Duodenal mucosa (tissue), 2 donors: ENCODE data around the gene SLC25A41.

Experiments used
- H3K27ac ChIP-seq: one replicate; pipeline ENCODE4 v1.7.0; 2013; ENCODE audit warnings: low read depth, low read length
- H3K27me3 ChIP-seq, 2 donors: one replicate each; pipeline ENCODE4 v1.7.0; 2013; ENCODE audit warnings: low read length in 2 of 2, control low read depth in 1 of 2; ENCODE audit not compliant: insufficient read depth in 2 of 2, control insufficient read depth in 1 of 2
- H3K36me3 ChIP-seq, 2 donors: one replicate each; pipeline ENCODE4 v1.7.0; 2013; ENCODE audit warnings: low read length in 2 of 2, control low read depth in 1 of 2; ENCODE audit not compliant: insufficient read depth in 2 of 2, control insufficient read depth in 1 of 2
- H3K4me1 ChIP-seq, 2 donors: one replicate each; pipeline ENCODE4 v1.7.0; 2013; ENCODE audit warnings: low read length in 2 of 2, control low read depth in 1 of 2; ENCODE audit not compliant: insufficient read depth in 2 of 2, control insufficient read depth in 1 of 2
- H3K4me3 ChIP-seq, 2 donors: one replicate each; pipeline ENCODE4 v1.7.0; 2013; ENCODE audit warnings: low read length in 2 of 2, low read depth in 1 of 2
- H3K9ac ChIP-seq, 2 donors: one replicate each; pipeline ENCODE4 v1.7.0; 2013; ENCODE audit warnings: low read length in 2 of 2, low read depth in 1 of 2
- H3K9me3 ChIP-seq, 2 donors: one replicate each; pipeline ENCODE4 v1.7.0; 2013; ENCODE audit warnings: low read length in 2 of 2, control low read depth in 1 of 2; ENCODE audit not compliant: control insufficient read depth in 1 of 2

SLC25A41 gene

GRCh38 chr19:6433663-6434062 lies at the start of gene SLC25A41:
SLC25A41 (minus strand) TSS chr19:6433763; CDS start chr19:6433693, 70 bp downstream.
- H3K27ac ChIP-seq, result no peak within 1 kb of the TSS
- H3K4me1 ChIP-seq, result no peaks in the 10 kb centered on the region
- H3K4me3 ChIP-seq, result no peak within 1 kb of the TSS
- no peak within 1 kb of the TSS for H3K9ac ChIP-seq
- H3K27me3 ChIP-seq, result peaks cover 0 to 3% of the 10 kb centered on the region in 2 donors
- H3K36me3 ChIP-seq, result no peaks in the 10 kb centered on the region
- H3K9me3 ChIP-seq, result no peaks in the 10 kb centered on the region

- Histone ChIP-seq H3K36me3 (no peaks in the 10 kb centered on the region), H3K9ac (no peak overlapping the region), H3K4me1 (no peaks in the 10 kb centered on the region), H3K27ac (no peak overlapping the region), H3K9me3 (no peaks in the 10 kb centered on the region), H3K27me3 (peaks cover 0 to 2% of the 10 kb centered on the region in 2 donors), H3K4me3 (no peak overlapping the region)
These were observed 49.7 kb upstream of the SLC25A41 start for GRCh38 chr19:6483235-6483634.

GRCh38 chr19:6482343-6482686 lies 48.8 kb upstream of the SLC25A41 start:
- peaks cover 0 to 2% of the 10 kb centered on the region in 2 donors for H3K27me3 ChIP-seq
- H3K36me3 ChIP-seq, result no peaks in the 10 kb centered on the region
- H3K4me1 ChIP-seq, result no peaks in the 10 kb centered on the region
- peak overlapping the region in 1 of 2 donors; percentile 74 for H3K9ac ChIP-seq
- H3K27ac ChIP-seq, result no peak overlapping the region
- H3K9me3 ChIP-seq, result no peaks in the 10 kb centered on the region
- H3K4me3 ChIP-seq, result peak overlapping the region in 1 of 2 donors; percentile 68

- H3K9ac ChIP-seq, result peak within 1 kb of the TSS; percentile 57 to 74
- H3K27me3 ChIP-seq, result peaks cover 0 to 2% of the 10 kb centered on the region in 2 donors
- no peaks in the 10 kb centered on the region for H3K4me1 ChIP-seq
- H3K27ac ChIP-seq, result peak within 1 kb of the TSS; percentile 11
- peaks cover 0 to 4% of the 10 kb centered on the region in 2 donors for H3K36me3 ChIP-seq
- H3K9me3 ChIP-seq, result no peaks in the 10 kb centered on the region
- H3K4me3 ChIP-seq, result peak within 1 kb of the TSS; percentile 50 to 68
These were observed 48.2 kb upstream of the SLC25A41 start, which contains the start of gene DENND1C for GRCh38 chr19:6481541-6482342. DENND1C (minus strand) TSS chr19:6481787; CDS start chr19:6481695, 92 bp downstream.

- Histone ChIP-seq H3K9me3 (no peaks in the 10 kb centered on the region), H3K27me3 (peaks cover 0 to 2% of the 10 kb centered on the region in 2 donors), H3K27ac (no peak overlapping the region), H3K4me3 (peak overlapping the region; percentile 50 to 68), H3K9ac (peak overlapping the region; percentile 57 to 74), H3K4me1 (peaks cover under 1% of the 10 kb centered on the region in 2 donors), H3K36me3 (peaks cover 0 to 4% of the 10 kb centered on the region in 2 donors)
These were observed 47.4 kb upstream of the SLC25A41 start for GRCh38 chr19:6480848-6481415.

GRCh38 chr19:6479836-6480398 lies 46.4 kb upstream of the SLC25A41 start:
- H3K9ac ChIP-seq, result no peak overlapping the region
- peaks cover 0 to 2% of the 10 kb centered on the region in 2 donors for H3K27me3 ChIP-seq
- H3K36me3 ChIP-seq, result peaks cover 0 to 4% of the 10 kb centered on the region in 2 donors
- peaks cover 8 to 10% of the 10 kb centered on the region in 2 donors for H3K4me1 ChIP-seq
- H3K4me3 ChIP-seq, result no peak overlapping the region
- H3K27ac ChIP-seq, result no peak overlapping the region
- H3K9me3 ChIP-seq, result no peaks in the 10 kb centered on the region

- Histone ChIP-seq H3K27ac (no peak overlapping the region), H3K27me3 (peaks cover 0 to 2% of the 10 kb centered on the region in 2 donors), H3K4me1 (peaks cover 8 to 16% of the 10 kb centered on the region in 2 donors), H3K36me3 (peaks cover 0 to 4% of the 10 kb centered on the region in 2 donors), H3K9ac (no peak overlapping the region), H3K4me3 (no peak overlapping the region), H3K9me3 (no peaks in the 10 kb centered on the region)
These were observed 45.3 kb upstream of the SLC25A41 start for GRCh38 chr19:6478815-6479214.

GRCh38 chr19:6476896-6477431 lies 43.4 kb upstream of the SLC25A41 start:
- no peak overlapping the region for H3K27ac ChIP-seq
- no peaks in the 10 kb centered on the region for H3K27me3 ChIP-seq
- H3K9ac ChIP-seq, result no peak overlapping the region
- H3K4me3 ChIP-seq, result peak overlapping the region; percentile 40 to 67
- peaks cover 0 to 4% of the 10 kb centered on the region in 2 donors for H3K36me3 ChIP-seq
- H3K4me1 ChIP-seq, result peaks cover 8 to 16% of the 10 kb centered on the region in 2 donors
- no peaks in the 10 kb centered on the region for H3K9me3 ChIP-seq

GRCh38 chr19:6476155-6476895 lies 42.8 kb upstream of the SLC25A41 start:
- Histone ChIP-seq H3K27me3 (no peaks in the 10 kb centered on the region), H3K4me3 (peak overlapping the region; percentile 57 to 67), H3K4me1 (peaks cover 8 to 16% of the 10 kb centered on the region in 2 donors), H3K9me3 (no peaks in the 10 kb centered on the region), H3K36me3 (peaks cover 0 to 4% of the 10 kb centered on the region in 2 donors), H3K27ac (peak overlapping the region; percentile 73), H3K9ac (peak overlapping the region in 1 of 2 donors; percentile 25)
